Endodermal cell (in vitro differentiated cells): ENCODE data around the gene FKBP6. TPM values are rescaled to one million over a fixed set of nuclear protein-coding genes. Genes with fewer than 3 reads are reported as not detected.

ENCODE experiments used
- DNase-seq: peaks from one replicate; pipeline ENCODE4 v3.0.0-alpha.2; 2017
- H3K27ac ChIP-seq: 2 replicates; pipeline ENCODE4 v1.5.1; 2013; ENCODE audit warnings: mild to moderate bottlenecking, low read depth, low read length, moderate library complexity
- H3K27me3 ChIP-seq: 2 replicates; pipeline ENCODE4 v1.6.1; 2013; ENCODE audit warnings: mild to moderate bottlenecking, low read length, moderate library complexity; ENCODE audit not compliant: insufficient read depth, control insufficient read depth, poor library complexity, severe bottlenecking
- H3K36me3 ChIP-seq: 2 replicates; pipeline ENCODE4 v1.7.0; 2013; ENCODE audit warnings: mild to moderate bottlenecking, low read length, moderate library complexity; ENCODE audit not compliant: control insufficient read depth, insufficient read depth
- H3K4me1 ChIP-seq: one replicate; pipeline ENCODE4 v1.7.0; 2013; ENCODE audit warnings: low read length; ENCODE audit not compliant: control insufficient read depth, insufficient read depth
- H3K4me3 ChIP-seq: 2 replicates; pipeline ENCODE4 v1.5.1; 2013; ENCODE audit warnings: mild to moderate bottlenecking, low read length, moderate library complexity
- H3K9ac ChIP-seq: 2 replicates; pipeline ENCODE4 v1.6.1; 2013; ENCODE audit warnings: mild to moderate bottlenecking, low read length, moderate library complexity; ENCODE audit not compliant: poor library complexity, severe bottlenecking; ENCODE audit errors: extremely low read depth
- H3K9me3 ChIP-seq: 2 replicates; pipeline ENCODE4 v1.6.1; 2013; ENCODE audit warnings: mild to moderate bottlenecking, low read length, moderate library complexity; ENCODE audit not compliant: control insufficient read depth
- H3K27ac Mint-ChIP-seq: 2 replicates; pipeline ENCODE4 v1.8.0; 2020; ENCODE audit warnings: mixed read lengths
- H3K27me3 Mint-ChIP-seq: 2 replicates; pipeline ENCODE4 v1.8.0; 2021; ENCODE audit warnings: mild to moderate bottlenecking, mixed read lengths; ENCODE audit not compliant: insufficient read depth
- H3K36me3 Mint-ChIP-seq: 2 replicates; pipeline ENCODE4 v1.8.0; 2020; ENCODE audit warnings: low read depth, mixed read lengths
- H3K4me1 Mint-ChIP-seq: 2 replicates; pipeline ENCODE4 v1.8.0; 2020; ENCODE audit warnings: mixed read lengths
- H3K4me3 Mint-ChIP-seq: 2 replicates; pipeline ENCODE4 v1.8.0; 2020; ENCODE audit warnings: mild to moderate bottlenecking, moderate library complexity, mixed read lengths
- H3K9me3 Mint-ChIP-seq: 2 replicates; pipeline ENCODE4 v1.8.0; 2020; ENCODE audit warnings: mild to moderate bottlenecking, mixed read lengths
- CTCF ChIP-seq: fragments of 200-600 bp; sonication (generic); conservative IDR thresholded peaks from 2 replicates; pipeline ENCODE4 v1.5.0; 2021; ENCODE audit warnings: antibody characterized with exemption, mild to moderate bottlenecking
- WGBS, 2 experiments: methylation state at CpG; one replicate each; pipeline versions ENCODE4 v1.1.5 to v1.1.7; 2013; ENCODE audit warnings: missing lambda C conversion rate in 2 of 2, mixed read lengths in 1 of 2; ENCODE audit not compliant: insufficient coverage in 1 of 2, insufficient read length in 1 of 2; 5-methylcytosine and 5-hydroxymethylcytosine counted together
- total RNA-seq, 2 donors: library from RNA; stranded (reverse); fragmentation: NEBNext Ultra II Directional in 1 of 2; extraction: Animal tissue kit (Norgen Biotek cat#: 25700) in 1 of 2; gene quantifications; 2 replicates in 1 of 2; 3 replicates in 1 of 2; pipeline ENCODE4 v1.2.1, GENCODE V29; 2021

FKBP6 gene
- total RNA-seq, 2 donors from 2014 or later, result not detected

- 90 to 100% methylated on average over 1 to 12 of the region's 12 CpGs for whole genome bisulfite sequencing, 2 experiments
- H3K4me1 Mint-ChIP-seq, result no peaks in the 10 kb centered on the region
Observed at GRCh38 chr7:73366990-73367389, 39.0 kb downstream of the FKBP6 start.

DNA sequence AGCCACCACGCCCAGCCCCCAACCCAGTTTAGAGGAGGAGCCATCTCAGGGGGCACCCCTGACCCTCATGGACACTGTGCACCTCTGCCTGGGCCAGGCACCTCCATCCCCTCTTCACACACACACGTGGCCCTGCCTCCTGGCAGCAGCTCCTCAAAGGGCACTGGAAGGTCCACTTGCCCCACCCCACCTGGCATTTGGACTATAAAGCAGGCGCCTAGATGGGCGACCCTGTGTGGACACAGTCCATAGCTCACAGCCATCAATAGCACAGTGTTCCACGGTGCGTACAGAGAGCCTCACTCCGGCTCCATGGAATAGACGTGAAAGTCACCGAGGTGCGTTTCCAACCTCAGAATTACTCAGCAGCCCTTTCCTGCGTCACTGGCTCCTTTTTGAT, 41.0 kb downstream of the FKBP6 start:
- WGBS, 2 experiments, result 92 to 95% methylated on average over 8 to 11 of the region's 11 CpGs
- H3K36me3 Mint-ChIP-seq, result no peaks in the 10 kb centered on the region
- no peak overlapping the region for H3K27ac Mint-ChIP-seq
- no peaks in the 10 kb centered on the region for H3K27me3 Mint-ChIP-seq
- H3K9me3 Mint-ChIP-seq, result no peaks in the 10 kb centered on the region
- no peaks in the 10 kb centered on the region for H3K36me3 ChIP-seq
- no peak overlapping the region for H3K27ac ChIP-seq
- H3K4me1 Mint-ChIP-seq, result no peaks in the 10 kb centered on the region
- no peak overlapping the region for H3K9ac ChIP-seq
- DNase-seq, result no peak
- no peak overlapping the region for H3K4me3 Mint-ChIP-seq
- H3K9me3 ChIP-seq, result no peaks in the 10 kb centered on the region
- no peaks in the 10 kb centered on the region for H3K27me3 ChIP-seq
- no peak overlapping the region for H3K4me3 ChIP-seq
- H3K4me1 ChIP-seq, result no peaks in the 10 kb centered on the region
- no peak for TF ChIP-seq CTCF

More at GRCh38 chr7:73366990-73367389, 39.0 kb downstream of the FKBP6 start:
- Histone ChIP-seq H3K9me3 (no peaks in the 10 kb centered on the region), H3K27me3 (no peaks in the 10 kb centered on the region), H3K36me3 (no peaks in the 10 kb centered on the region), H3K27ac (no peak overlapping the region), H3K9ac (no peak overlapping the region), H3K4me1 (no peaks in the 10 kb centered on the region), H3K4me3 (no peak overlapping the region)
- Mint-ChIP-seq H3K27ac (no peak overlapping the region), H3K9me3 (no peaks in the 10 kb centered on the region), H3K36me3 (no peaks in the 10 kb centered on the region), H3K4me3 (no peak overlapping the region), H3K27me3 (no peaks in the 10 kb centered on the region)
- DNase-seq, result peak; percentile 47
- no peak for TF ChIP-seq CTCF

DNA sequence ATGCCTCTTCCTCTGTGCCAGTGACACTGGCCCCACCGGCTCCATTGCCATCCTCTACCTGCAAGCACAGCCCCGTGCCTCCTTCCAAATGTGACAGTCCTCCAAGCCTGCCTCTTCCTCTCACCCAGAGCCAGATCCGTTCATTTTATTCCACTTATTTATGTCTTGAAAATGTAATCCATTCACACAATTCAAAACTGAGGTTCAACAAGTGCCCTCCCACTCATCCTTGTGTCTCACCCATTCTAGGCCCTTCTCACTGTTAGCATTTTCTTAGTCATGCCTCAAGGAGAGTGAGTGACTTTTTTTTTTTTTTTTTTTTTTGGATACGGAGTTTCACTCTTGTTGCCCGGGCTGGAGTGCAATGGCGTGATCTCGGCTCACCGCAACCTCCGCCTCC, 41.7 kb downstream of the FKBP6 start:
- Mint-ChIP-seq H3K27me3 (no peaks in the 10 kb centered on the region), H3K36me3 (no peaks in the 10 kb centered on the region), H3K4me1 (no peaks in the 10 kb centered on the region), H3K27ac (no peak overlapping the region), H3K4me3 (no peak overlapping the region), H3K9me3 (no peaks in the 10 kb centered on the region)
- Histone ChIP-seq H3K4me3 (no peak overlapping the region), H3K27me3 (no peaks in the 10 kb centered on the region), H3K9ac (no peak overlapping the region), H3K36me3 (no peaks in the 10 kb centered on the region), H3K27ac (no peak overlapping the region), H3K4me1 (no peaks in the 10 kb centered on the region), H3K9me3 (no peaks in the 10 kb centered on the region)
- DNase-seq, result no peak
- TF ChIP-seq CTCF, result no peak
- WGBS, 2 experiments, result 89 to 92% methylated on average over 5 to 9 of the region's 9 CpGs
